Mammary epithelial cell (primary cell): Measurements from ENCODE around the gene RPL32.

Experiments used
- CTCF ChIP-seq, 2 donors: IDR thresholded peaks in 1 of 2; conservative IDR thresholded peaks in 1 of 2; 2 replicates each; pipeline ENCODE4 v1.5.1; 2011 to 2012; ENCODE audit warnings: inconsistent platforms in 2 of 2, low read length in 2 of 2, mild to moderate bottlenecking in 2 of 2, control low read depth in 1 of 2, low read depth in 1 of 2; ENCODE audit not compliant: insufficient read depth in 1 of 2; ENCODE audit errors: extremely low read depth in 1 of 2
- EZH2 ChIP-seq: IDR thresholded peaks from 2 replicates; pipeline ENCODE4 v1.6.1; 2012; ENCODE audit warnings: low read length, inconsistent platforms, borderline replicate concordance

- TF ChIP-seq EZH2 (no peak), CTCF (conservative IDR thresholded peaks at IDR 0.05 in 1 of 2, IDR thresholded peaks at IDR 0.05 in 1 of 2; ENCODE audit: extremely low read depth in 1 of 2, insufficient read depth in 1 of 2, low read depth in 1 of 2, low read length in 2 of 2) (no peak)
Measured at GRCh38 chr3:12812812-12813211, 28.6 kb downstream of the RPL32 start.
